Astrocyte (in vitro differentiated cells and primary cell): ENCODE measurements around the gene CSRNP3.
"Not testable (repeated sequence)": the region's sequence is repeated elsewhere in the genome, so short reads cannot be mapped to it uniquely, and the experiment has no call there.

ENCODE experiments used
- EZH2 ChIP-seq: IDR thresholded peaks from 2 replicates; pipeline ENCODE4 v1.6.1; 2012; ENCODE audit warnings: mild to moderate bottlenecking, low read length, inconsistent platforms; ENCODE audit not compliant: insufficient read depth
- TF ChIP-seq, protein P1 (sequence below): IDR thresholded peaks from 2 replicates; pipeline ENCODE4 v1.5.1; 2011; ENCODE audit warnings: low read depth, mild to moderate bottlenecking, inconsistent platforms, low read length, moderate library complexity; ENCODE audit not compliant: insufficient read depth

DNA sequence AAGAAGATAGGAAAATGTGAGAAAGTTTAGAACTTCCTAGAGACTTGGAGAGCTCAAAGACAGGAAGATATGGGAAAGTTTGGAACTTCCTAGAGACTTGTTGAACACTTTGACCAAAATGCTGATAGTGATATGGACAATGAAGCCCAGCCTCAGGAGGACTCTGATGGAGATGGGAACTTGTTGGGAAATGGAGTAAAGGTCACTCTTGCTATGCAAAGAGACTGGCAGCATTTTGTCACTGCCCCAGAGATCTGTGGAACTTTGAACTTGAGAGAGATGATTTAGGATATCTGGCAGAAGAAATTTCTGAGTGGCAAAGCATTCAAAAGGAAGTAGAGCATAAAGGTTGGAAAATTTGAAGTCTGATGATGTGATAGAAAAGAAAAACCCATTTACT lies 121.5 kb downstream of the CSRNP3 start:
- TF ChIP-seq, protein P1, sequence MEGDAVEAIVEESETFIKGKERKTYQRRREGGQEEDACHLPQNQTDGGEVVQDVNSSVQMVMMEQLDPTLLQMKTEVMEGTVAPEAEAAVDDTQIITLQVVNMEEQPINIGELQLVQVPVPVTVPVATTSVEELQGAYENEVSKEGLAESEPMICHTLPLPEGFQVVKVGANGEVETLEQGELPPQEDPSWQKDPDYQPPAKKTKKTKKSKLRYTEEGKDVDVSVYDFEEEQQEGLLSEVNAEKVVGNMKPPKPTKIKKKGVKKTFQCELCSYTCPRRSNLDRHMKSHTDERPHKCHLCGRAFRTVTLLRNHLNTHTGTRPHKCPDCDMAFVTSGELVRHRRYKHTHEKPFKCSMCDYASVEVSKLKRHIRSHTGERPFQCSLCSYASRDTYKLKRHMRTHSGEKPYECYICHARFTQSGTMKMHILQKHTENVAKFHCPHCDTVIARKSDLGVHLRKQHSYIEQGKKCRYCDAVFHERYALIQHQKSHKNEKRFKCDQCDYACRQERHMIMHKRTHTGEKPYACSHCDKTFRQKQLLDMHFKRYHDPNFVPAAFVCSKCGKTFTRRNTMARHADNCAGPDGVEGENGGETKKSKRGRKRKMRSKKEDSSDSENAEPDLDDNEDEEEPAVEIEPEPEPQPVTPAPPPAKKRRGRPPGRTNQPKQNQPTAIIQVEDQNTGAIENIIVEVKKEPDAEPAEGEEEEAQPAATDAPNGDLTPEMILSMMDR: not testable (repeated sequence)
- TF ChIP-seq EZH2: not testable (repeated sequence)
